HepG2 (cell line): Measurements from ENCODE around the gene SRP14. TPM values are rescaled to one million over a fixed set of nuclear protein-coding genes. Genes with fewer than 3 reads are reported as not detected.
A peak's percentile ranks its signal among the peaks of the same experiment; 100 is the strongest.

Experiments used
- BHLHE40 ChIP-seq: IDR thresholded peaks from 2 replicates; pipeline ENCODE4 v1.6.1; 2011; ENCODE audit warnings: low read length, improper control_type of control experiment
- BORCS8-MEF2B ChIP-seq: sonication (generic); formaldehyde crosslinking; IDR thresholded peaks from 2 replicates; pipeline ENCODE4 v1.8.0; 2022; ENCODE audit warnings: mild to moderate bottlenecking, missing genetic modification reagents
- CREBL2 ChIP-seq: sonication (generic); formaldehyde crosslinking; IDR thresholded peaks from 2 replicates; pipeline ENCODE4 v1.8.1; 2023; ENCODE audit warnings: missing genetic modification reagents, mild to moderate bottlenecking, borderline replicate concordance
- DDIT3 ChIP-seq: sonication (generic); formaldehyde crosslinking; IDR thresholded peaks from 2 replicates; pipeline ENCODE4 v1.4.0; 2020; ENCODE audit warnings: mild to moderate bottlenecking, missing genetic modification reagents
- FOXP1 ChIP-seq, 2 experiments: fragments of 450-650 bp in 1 of 2; IDR thresholded peaks; 2 replicates each; pipeline ENCODE4 v1.6.1; 2017 to 2018; ENCODE audit warnings: antibody characterized with exemption in 1 of 2
- GATAD2A ChIP-seq: IDR thresholded peaks from 2 replicates; pipeline ENCODE4 v1.6.1; 2016
- HDAC1 ChIP-seq: sonication (generic); formaldehyde crosslinking; IDR thresholded peaks from 2 replicates; pipeline ENCODE4 v1.5.1; 2020; ENCODE audit warnings: mild to moderate bottlenecking, missing genetic modification reagents
- HMGXB3 ChIP-seq: sonication (generic); formaldehyde crosslinking; IDR thresholded peaks from 2 replicates; pipeline ENCODE4 v1.4.0; 2020; ENCODE audit warnings: missing genetic modification reagents, borderline replicate concordance
- LCORL ChIP-seq, 2 experiments: fragments of 450-650 bp in 1 of 2; sonication (generic) in 1 of 2; formaldehyde crosslinking in 1 of 2; IDR thresholded peaks; 2 replicates each; pipeline versions ENCODE4 v1.5.0 to v1.6.1; 2017 to 2020; ENCODE audit warnings: antibody characterized with exemption in 1 of 2, missing genetic modification reagents in 1 of 2
- NCOA1 ChIP-seq: sonication (generic); formaldehyde crosslinking; IDR thresholded peaks from 2 replicates; pipeline ENCODE4 v1.9.0; 2021; ENCODE audit warnings: missing genetic modification reagents
- RFXANK ChIP-seq: IDR thresholded peaks from 2 replicates; pipeline ENCODE4 v1.6.1; 2016
- SAP130 ChIP-seq: IDR thresholded peaks from 2 replicates; pipeline ENCODE4 v1.6.1; 2016; ENCODE audit warnings: low read depth
- SMAD1 ChIP-seq: sonication (generic); formaldehyde crosslinking; IDR thresholded peaks from 2 replicates; pipeline ENCODE4 v1.4.0; 2020; ENCODE audit warnings: missing genetic modification reagents, low read depth, mild to moderate bottlenecking, borderline replicate concordance
- SP5 ChIP-seq: IDR thresholded peaks from 2 replicates; pipeline ENCODE4 v1.6.1; 2016; ENCODE audit warnings: low read depth, borderline replicate concordance
- TGIF2 ChIP-seq: IDR thresholded peaks from 2 replicates; pipeline ENCODE4 v1.6.1; 2016; ENCODE audit warnings: control low read depth, missing compliant biosample characterization
- ZBTB33 ChIP-seq: sonication (generic); formaldehyde crosslinking; IDR thresholded peaks from 2 replicates; pipeline ENCODE4 v1.4.0; 2020; ENCODE audit warnings: missing genetic modification reagents
- ZNF292 ChIP-seq: sonication (generic); formaldehyde crosslinking; IDR thresholded peaks from 2 replicates; pipeline ENCODE4 v1.8.1; 2022; ENCODE audit warnings: mild to moderate bottlenecking, low read depth, missing genetic modification reagents, borderline replicate concordance
- ZNF552 ChIP-seq: sonication (generic); formaldehyde crosslinking; IDR thresholded peaks from 2 replicates; pipeline ENCODE4 v1.9.0; 2022; ENCODE audit warnings: missing genetic modification reagents, mild to moderate bottlenecking, borderline replicate concordance
- ZNF652 ChIP-seq: IDR thresholded peaks from 2 replicates; pipeline ENCODE4 v1.6.1; 2016; ENCODE audit warnings: low read depth, borderline replicate concordance
- ZNF749 ChIP-seq: sonication (generic); formaldehyde crosslinking; IDR thresholded peaks from 2 replicates; pipeline ENCODE4 v1.8.0; 2022; ENCODE audit warnings: mild to moderate bottlenecking, missing genetic modification reagents, moderate library complexity, borderline replicate concordance
- ZNF792 ChIP-seq: IDR thresholded peaks from 2 replicates; pipeline ENCODE4 v1.6.1; 2016
- polyA plus RNA-seq, 8 experiments: library from polyadenylated mRNA; depleted of rRNA in 3 of 8; stranded (reverse) in 7 of 8; unstranded in 1 of 8; fragments of >200 nt; fragmentation: Illumina TruSeq in 4 of 8; extraction: Trizol in 4 of 8; gene quantifications; 2 replicates each; pipeline versions ENCODE4 v1.2.1 to v1.2.3, GENCODE V29; 2011 to 2016; ENCODE audit warnings: low read depth in 4 of 8, missing spikeins in 1 of 8, mixed read lengths in 1 of 8; ENCODE audit not compliant: insufficient read depth in 1 of 8
- total RNA-seq, 5 experiments: library from RNA; depleted of rRNA; stranded (reverse); fragments of >200 nt; fragmentation: Illumina TruSeq; extraction: Trizol; gene quantifications; 2 replicates each; pipeline ENCODE4 v1.2.3, GENCODE V29; 2016; ENCODE audit warnings: low read depth in 1 of 5

The SRP14 gene
- total and polyA plus RNA-seq, 2 of the 13 experiments (the other 11 are each of a cell fraction or from before 2014, with no cell fraction given) = 208 to 356 TPM

GRCh38 chr15:40044717-40045571 is 6.0 kb upstream of the SRP14 start (continued):
- TF ChIP-seq SMAD1 = peak; percentile 44; the same call in 1 of the 2 replicates
- TF ChIP-seq NCOA1 (CRISPR knock-in tag) = no peak
- TF ChIP-seq LCORL (IDR thresholded peaks at IDR 0.05) = no peak
- TF ChIP-seq LCORL (CRISPR knock-in tag; IDR thresholded peaks at IDR 0.05) = peak; percentile 56; the same call in 1 of the 2 replicates
- no peak for TF ChIP-seq FOXP1 (IDR thresholded peaks at IDR 0.05)
- TF ChIP-seq FOXP1 (CRISPR knock-in tag; IDR thresholded peaks at IDR 0.05) = no peak
- peak; percentile 51; the same call in 1 of the 2 replicates for TF ChIP-seq BHLHE40
- no peak for TF ChIP-seq DDIT3 (CRISPR knock-in tag)
- TF ChIP-seq SAP130 (CRISPR knock-in tag) = peak; percentile 73
- TF ChIP-seq ZNF552 = no peak
- TF ChIP-seq BORCS8-MEF2B (CRISPR knock-in tag) = peak; percentile 57; the same call in 1 of the 2 replicates
- TF ChIP-seq RFXANK (CRISPR knock-in tag) = no peak
- 0 out of 2 replicates have a peak, but pooled peaks have one; percentile 11 for TF ChIP-seq SP5 (CRISPR knock-in tag)
- no peak for TF ChIP-seq CREBL2
- peak; percentile 52; the same call in 1 of the 2 replicates for TF ChIP-seq HMGXB3 (CRISPR knock-in tag)
- TF ChIP-seq ZNF652 = peak; percentile 50; the same call in 1 of the 2 replicates
- 0 out of 2 replicates have a peak, but pooled peaks have one; percentile 44 for TF ChIP-seq ZBTB33 (CRISPR knock-in tag)
- TF ChIP-seq ZNF792 (CRISPR knock-in tag) = peak; percentile 77; the same call in 1 of the 2 replicates
- peak; percentile 73 for TF ChIP-seq GATAD2A (CRISPR knock-in tag)
- TF ChIP-seq TGIF2 (CRISPR knock-in tag) = peak; percentile 61; the same call in 1 of the 2 replicates
- no peak for TF ChIP-seq ZNF749 (CRISPR knock-in tag)
- peak; percentile 68 for TF ChIP-seq HDAC1 (CRISPR knock-in tag)
- peak; percentile 49; the same call in 1 of the 2 replicates for TF ChIP-seq ZNF292 (CRISPR knock-in tag)
